Measurements from ENCODE around the gene OBSL1.

The OBSL1 gene

GRCh38 chr2:219511547-219512325, 59.6 kb downstream of the OBSL1 start:
- Mint-ChIP-seq H3K27me3 (peaks cover 89% of the 10 kb centered on the region), H3K4me3 (no peak overlapping the region), H3K36me3 (peaks cover 13% of the 10 kb centered on the region), H3K27ac (no peak overlapping the region), H3K4me1 (peaks cover 42% of the 10 kb centered on the region), H3K9me3 (no peaks in the 10 kb centered on the region)
- no peak for ATAC-seq

GRCh38 chr2:219510512-219511135, 60.7 kb downstream of the OBSL1 start:
- peak overlapping the region; percentile 21 for H3K4me3 Mint-ChIP-seq
- H3K27ac Mint-ChIP-seq, result no peak overlapping the region
- no peaks in the 10 kb centered on the region for H3K9me3 Mint-ChIP-seq
- peaks cover 24% of the 10 kb centered on the region for H3K36me3 Mint-ChIP-seq
- H3K4me1 Mint-ChIP-seq, result peaks cover 42% of the 10 kb centered on the region
- ATAC-seq, result no peak
- H3K27me3 Mint-ChIP-seq, result peaks cover 78% of the 10 kb centered on the region

GRCh38 chr2:219509780-219510511, 61.4 kb downstream of the OBSL1 start:
- Mint-ChIP-seq H3K27me3 (peaks cover 71% of the 10 kb centered on the region), H3K36me3 (peaks cover 30% of the 10 kb centered on the region), H3K4me1 (peaks cover 42% of the 10 kb centered on the region), H3K9me3 (no peaks in the 10 kb centered on the region), H3K27ac (no peak overlapping the region), H3K4me3 (peak overlapping the region; percentile 21)
- ATAC-seq, result peak; percentile 65

- ATAC-seq, result peak; percentile 2
These were observed 62.2 kb downstream of the OBSL1 start for GRCh38 chr2:219508971-219509779.

GRCh38 chr2:219508444-219508734, 63.0 kb downstream of the OBSL1 start:
- Mint-ChIP-seq H3K27me3 (peaks cover 55% of the 10 kb centered on the region), H3K27ac (no peak overlapping the region), H3K4me1 (peaks cover 31% of the 10 kb centered on the region), H3K4me3 (no peak overlapping the region), H3K36me3 (peaks cover 46% of the 10 kb centered on the region), H3K9me3 (no peaks in the 10 kb centered on the region)
- ATAC-seq, result no peak

More at GRCh38 chr2:219508971-219509779, 62.2 kb downstream of the OBSL1 start:
- H3K36me3 Mint-ChIP-seq, result peaks cover 38% of the 10 kb centered on the region
- H3K4me1 Mint-ChIP-seq, result peaks cover 39% of the 10 kb centered on the region
- H3K9me3 Mint-ChIP-seq, result no peaks in the 10 kb centered on the region
- H3K27me3 Mint-ChIP-seq, result peaks cover 63% of the 10 kb centered on the region
- no peak overlapping the region for H3K27ac Mint-ChIP-seq
- H3K4me3 Mint-ChIP-seq, result no peak overlapping the region

- Mint-ChIP-seq H3K4me1 (peaks cover 26% of the 10 kb centered on the region), H3K4me3 (no peak overlapping the region), H3K36me3 (peaks cover 47% of the 10 kb centered on the region), H3K27ac (no peak overlapping the region), H3K9me3 (no peaks in the 10 kb centered on the region), H3K27me3 (peaks cover 50% of the 10 kb centered on the region)
- no peak for ATAC-seq
These were observed 63.5 kb downstream of the OBSL1 start for GRCh38 chr2:219507581-219508443.

GRCh38 chr2:219506802-219507526, 64.4 kb downstream of the OBSL1 start:
- H3K36me3 Mint-ChIP-seq, result peaks cover 48% of the 10 kb centered on the region
- H3K4me1 Mint-ChIP-seq, result peaks cover 22% of the 10 kb centered on the region

GRCh38 chr2:219506153-219506801, 65.1 kb downstream of the OBSL1 start:
- Mint-ChIP-seq H3K9me3 (no peaks in the 10 kb centered on the region), H3K27me3 (peaks cover 34% of the 10 kb centered on the region), H3K4me3 (no peak overlapping the region), H3K36me3 (peaks cover 52% of the 10 kb centered on the region), H3K27ac (no peak overlapping the region), H3K4me1 (peaks cover 19% of the 10 kb centered on the region)
- ATAC-seq, result no peak

More at GRCh38 chr2:219506802-219507526, 64.4 kb downstream of the OBSL1 start:
- no peak for ATAC-seq
- H3K4me3 Mint-ChIP-seq, result no peak overlapping the region
- no peaks in the 10 kb centered on the region for H3K9me3 Mint-ChIP-seq
- peaks cover 41% of the 10 kb centered on the region for H3K27me3 Mint-ChIP-seq
- no peak overlapping the region for H3K27ac Mint-ChIP-seq

GRCh38 chr2:219505585-219505984, 65.8 kb downstream of the OBSL1 start:
- Mint-ChIP-seq H3K27ac (no peak overlapping the region), H3K36me3 (peaks cover 52% of the 10 kb centered on the region), H3K4me1 (peaks cover 13% of the 10 kb centered on the region), H3K9me3 (no peaks in the 10 kb centered on the region), H3K4me3 (no peak overlapping the region), H3K27me3 (peaks cover 27% of the 10 kb centered on the region)
- ATAC-seq, result no peak

GRCh38 chr2:219502618-219503017, 68.7 kb downstream of the OBSL1 start:
- H3K9me3 Mint-ChIP-seq, result no peaks in the 10 kb centered on the region
- no peak overlapping the region for H3K27ac Mint-ChIP-seq
- H3K36me3 Mint-ChIP-seq, result peaks cover 46% of the 10 kb centered on the region
- H3K27me3 Mint-ChIP-seq, result peaks cover 11% of the 10 kb centered on the region
- no peak overlapping the region for H3K4me3 Mint-ChIP-seq
- no peak for ATAC-seq
- H3K4me1 Mint-ChIP-seq, result peaks cover 26% of the 10 kb centered on the region

- H3K9me3 Mint-ChIP-seq, result no peaks in the 10 kb centered on the region
- H3K27ac Mint-ChIP-seq, result no peak overlapping the region
- H3K4me1 Mint-ChIP-seq, result peaks cover 26% of the 10 kb centered on the region
- no peak overlapping the region for H3K4me3 Mint-ChIP-seq
- ATAC-seq, result no peak
- H3K27me3 Mint-ChIP-seq, result peaks cover 14% of the 10 kb centered on the region
- H3K36me3 Mint-ChIP-seq, result peaks cover 40% of the 10 kb centered on the region
These were observed 69.5 kb downstream of the OBSL1 start for GRCh38 chr2:219501849-219502248.
